ENCODE data around the gene IER2. TPM values are rescaled to one million over a fixed set of nuclear protein-coding genes. Genes with fewer than 3 reads are reported as not detected.
A peak's percentile ranks its signal among the peaks of the same experiment; 100 is the strongest.
"Not testable (repeated sequence)": the region's sequence is repeated elsewhere in the genome, so short reads cannot be mapped to it uniquely, and the experiment has no call there.

IER2 gene
- polyA plus RNA-seq, 3 donors, result 77.9 to 128 (median 96.6) TPM

- DNase-seq (ENCODE audit: low read depth in 3 of 3, low spot score in 2 of 3), result no peak
Observed at GRCh38 chr19:13138171-13138915, 11.9 kb upstream of the IER2 start.

- no peak for DNase-seq (ENCODE audit: low read depth in 3 of 3, low spot score in 2 of 3)
Observed at GRCh38 chr19:13138916-13139198, 11.4 kb upstream of the IER2 start.

GRCh38 chr19:13139633-13140311 lies 10.4 kb upstream of the IER2 start:
- DNase-seq (ENCODE audit: low read depth in 3 of 3, low spot score in 2 of 3), result no peak

- DNase-seq (ENCODE audit: low read depth in 3 of 3, low spot score in 2 of 3), result no peak
Observed at GRCh38 chr19:13146763-13147563, 3.2 kb upstream of the IER2 start.

- DNase-seq (ENCODE audit: low read depth in 3 of 3, low spot score in 2 of 3), result not testable (repeated sequence)
Observed at GRCh38 chr19:13149173-13149627, 1.0 kb upstream of the IER2 start.

GRCh38 chr19:13149628-13150186 lies 504 bp upstream of the IER2 start:
- DNase-seq (ENCODE audit: low read depth in 3 of 3, low spot score in 2 of 3), result no peak

- DNase-seq (ENCODE audit: low read depth in 3 of 3, low spot score in 2 of 3), result no peak
Observed at GRCh38 chr19:13150931-13151604, 857 bp downstream of the IER2 start.

- DNase-seq (ENCODE audit: low read depth in 3 of 3, low spot score in 2 of 3), result peak in 2 of 3 donors; percentile 92 to 95
Observed at GRCh38 chr19:13151605-13152355, 1.6 kb downstream of the IER2 start.

GRCh38 chr19:13152356-13152973 lies 2.3 kb downstream of the IER2 start:
- DNase-seq (ENCODE audit: low read depth in 3 of 3, low spot score in 2 of 3), result peak in 1 of 3 donors; percentile 96

GRCh38 chr19:13152974-13153568 lies 2.9 kb downstream of the IER2 start:
- DNase-seq (ENCODE audit: low read depth in 3 of 3, low spot score in 2 of 3), result peak in 1 of 3 donors; percentile 97

GRCh38 chr19:13153569-13154240 lies 3.5 kb downstream of the IER2 start:
- DNase-seq (ENCODE audit: low read depth in 3 of 3, low spot score in 2 of 3), result no peak

- peak in 1 of 3 donors; percentile 78 for DNase-seq (ENCODE audit: low read depth in 3 of 3, low spot score in 2 of 3)
Observed at GRCh38 chr19:13154241-13154778, 4.1 kb downstream of the IER2 start.

- peak in 1 of 3 donors; percentile 80 for DNase-seq (ENCODE audit: low read depth in 3 of 3, low spot score in 2 of 3)
Observed at GRCh38 chr19:13154911-13155471, 4.8 kb downstream of the IER2 start.

- DNase-seq (ENCODE audit: low read depth in 3 of 3, low spot score in 2 of 3), result peak in 1 of 3 donors; percentile 45
Observed at GRCh38 chr19:13155472-13156359, 5.5 kb downstream of the IER2 start.

GRCh38 chr19:13159713-13160112 lies 9.5 kb downstream of the IER2 start:
- no peak for DNase-seq (ENCODE audit: low read depth in 3 of 3, low spot score in 2 of 3)

- DNase-seq (ENCODE audit: low read depth in 3 of 3, low spot score in 2 of 3), result no peak
Observed at GRCh38 chr19:13160557-13160956, 10.3 kb downstream of the IER2 start.

Data from right renal cortex interstitium (tissue), 3 donors.